C4-2B (cell line): ENCODE results near the gene FOXL1.

Experiments
- CTCF ChIP-seq: fragments of 450-650 bp; conservative IDR thresholded peaks from 2 replicates; pipeline ENCODE4 v1.5.1; 2017; ENCODE audit warnings: mild to moderate bottlenecking
- ZFX ChIP-seq: fragments of 450-650 bp; IDR thresholded peaks from 2 replicates; pipeline ENCODE4 v1.6.1; 2017

- no peak for TF ChIP-seq CTCF
- no peak for TF ChIP-seq ZFX
Measured at GRCh38 chr16:86562356-86562755, 16.0 kb upstream of the FOXL1 start.
